H1 (cell line): ENCODE data around the gene BTNL3. TPM values are rescaled to one million over a fixed set of nuclear protein-coding genes. Genes with fewer than 3 reads are reported as not detected.

Experiments used
- CTCF ChIA-PET: fragments of 300-600 bp; sonication (Branson Sonifier 250); formaldehyde crosslinking; loops from one replicate; lab custom pipeline; 2021; ENCODE audit not compliant: partially characterized antibody; lab: Charles Lee
- POLR2A ChIA-PET: fragments of 300-600 bp; sonication (Branson Sonifier 250); formaldehyde crosslinking; loops from one replicate; lab custom pipeline; 2021; ENCODE audit warnings: inconsistent platforms; ENCODE audit not compliant: partially characterized antibody; lab: Charles Lee
- DNase-seq, 2 experiments: peaks; one replicate each; pipeline versions ENCODE4 v3.0.0 to v3.0.0-alpha.2; 2010 to 2022; ENCODE audit warnings: low spot score in 2 of 2, low read depth in 1 of 2, mixed read lengths in 1 of 2
- FAIRE-seq: peaks from 2 replicates; lab custom pipeline; 2011; peaks lifted over from hg19 to GRCh38; lab: Jason Lieb, UNC
- H2AFZ ChIP-seq: 2 replicates; pipeline ENCODE4 v1.8.1; 2012; ENCODE audit warnings: low read length, inconsistent platforms
- H2AK5ac ChIP-seq: 2 replicates; pipeline ENCODE4 v1.6.1; 2013; ENCODE audit warnings: low read depth, low read length
- H2BK120ac ChIP-seq: replicated peaks from 2 replicates; pipeline ENCODE3; 2013; ENCODE audit warnings: low read depth, low read length, inconsistent platforms
- H2BK12ac ChIP-seq: 2 replicates; pipeline ENCODE4 v1.6.1; 2013; ENCODE audit warnings: low read depth, low read length
- H2BK15ac ChIP-seq: 2 replicates; pipeline ENCODE4 v1.6.1; 2013; ENCODE audit warnings: low read length
- H2BK20ac ChIP-seq: 2 replicates; pipeline ENCODE4 v1.6.1; 2013; ENCODE audit warnings: low read length
- H2BK5ac ChIP-seq: 2 replicates; pipeline ENCODE4 v1.6.1; 2013; ENCODE audit warnings: low read depth, low read length
- H3K14ac ChIP-seq: 2 replicates; pipeline ENCODE4 v1.6.1; 2013; ENCODE audit warnings: inconsistent platforms; ENCODE audit not compliant: insufficient read length
- H3K18ac ChIP-seq: 2 replicates; pipeline ENCODE4 v1.6.1; 2013; ENCODE audit warnings: low read length; ENCODE audit errors: extremely low read depth
- H3K23ac ChIP-seq: 2 replicates; pipeline ENCODE4 v1.6.1; 2013; ENCODE audit warnings: inconsistent platforms; ENCODE audit not compliant: insufficient read length
- H3K23me2 ChIP-seq: 2 replicates; pipeline ENCODE4 v1.6.1; 2013; ENCODE audit warnings: low read depth, low read length
- H3K27ac ChIP-seq: 2 replicates; pipeline ENCODE4 v1.6.1; 2011; ENCODE audit warnings: low read depth, low read length, inconsistent platforms
- H3K27me3 ChIP-seq, 4 experiments: replicated peaks in 1 of 4; 1 replicate in 1 of 4; 2 replicates in 3 of 4; pipeline versions ENCODE4 v1.6.1 to v1.8.1; 2011 to 2013; ENCODE audit warnings: low read length in 3 of 4, mild to moderate bottlenecking in 3 of 4, inconsistent platforms in 2 of 4, mixed read lengths in 2 of 4, moderate library complexity in 1 of 4; ENCODE audit not compliant: control insufficient read depth in 3 of 4, insufficient read depth in 3 of 4; ENCODE audit errors: extremely low read depth in 1 of 4
- H3K36me3 ChIP-seq, 4 experiments: 2 replicates each; pipeline versions ENCODE4 v1.6.1 to v1.8.1; 2011 to 2013; ENCODE audit warnings: mild to moderate bottlenecking in 4 of 4, low read length in 3 of 4, moderate library complexity in 2 of 4, control low read depth in 1 of 4, inconsistent platforms in 1 of 4; ENCODE audit not compliant: insufficient read depth in 4 of 4, control insufficient read depth in 2 of 4
- H3K4ac ChIP-seq: replicated peaks from 2 replicates; pipeline ENCODE3; 2013; ENCODE audit warnings: low read length, low read depth, mixed read lengths, inconsistent platforms; ENCODE audit not compliant: insufficient read length
- H3K4me1 ChIP-seq, 4 experiments: replicated peaks in 1 of 4; 1 replicate in 1 of 4; 2 replicates in 3 of 4; pipeline versions ENCODE4 v1.6.1 to v1.8.1; 2011 to 2013; ENCODE audit warnings: low read length in 3 of 4, inconsistent platforms in 2 of 4, mixed read lengths in 1 of 4; ENCODE audit not compliant: insufficient read depth in 4 of 4, control insufficient read depth in 3 of 4
- H3K4me2 ChIP-seq, 2 experiments: 2 replicates each; pipeline versions ENCODE4 v1.6.1 to v1.8.1; 2011 to 2013; ENCODE audit warnings: low read depth in 2 of 2, low read length in 2 of 2, control low read depth in 1 of 2, inconsistent platforms in 1 of 2, mild to moderate bottlenecking in 1 of 2; ENCODE audit not compliant: insufficient read depth in 1 of 2
- H3K4me3 ChIP-seq, 4 experiments: fragments of 200-600, 300-600 bp in 1 of 4; sonication (generic), shearing (Covaris generic), sonication (Bioruptor Twin) in 1 of 4; 2 replicates each; pipeline versions ENCODE4 v1.5.1 to v1.8.1; 2011 to 2016; ENCODE audit warnings: low read length in 4 of 4, low read depth in 3 of 4, control low read depth in 2 of 4, inconsistent platforms in 2 of 4, mild to moderate bottlenecking in 2 of 4, mixed read lengths in 1 of 4, moderate library complexity in 1 of 4; ENCODE audit not compliant: insufficient read depth in 2 of 4; ENCODE audit errors: extremely low read depth in 1 of 4
- H3K56ac ChIP-seq: replicated peaks from 2 replicates; pipeline ENCODE3; 2013; ENCODE audit warnings: low read depth, mild to moderate bottlenecking, mixed read lengths, low read length, inconsistent platforms; ENCODE audit not compliant: insufficient read length
- H3K79me1 ChIP-seq: 2 replicates; pipeline ENCODE4 v1.6.1; 2013; ENCODE audit warnings: low read depth, low read length, control low read depth
- H3K79me2 ChIP-seq, 2 experiments: 2 replicates each; pipeline versions ENCODE4 v1.6.1 to v1.8.1; 2012 to 2013; ENCODE audit warnings: low read length in 2 of 2, mild to moderate bottlenecking in 2 of 2, inconsistent platforms in 1 of 2; ENCODE audit not compliant: insufficient read depth in 2 of 2, control insufficient read depth in 1 of 2
- H3K9ac ChIP-seq, 4 experiments: replicated peaks in 1 of 4; 1 replicate in 1 of 4; 2 replicates in 3 of 4; pipeline versions ENCODE4 v1.6.1 to v1.8.1; 2011 to 2013; ENCODE audit warnings: low read depth in 3 of 4, low read length in 3 of 4, control low read depth in 2 of 4, mild to moderate bottlenecking in 2 of 4, moderate library complexity in 2 of 4, inconsistent platforms in 1 of 4; ENCODE audit errors: extremely low read depth in 1 of 4
- H3K9me3 ChIP-seq, 2 experiments: 2 replicates each; pipeline versions ENCODE4 v1.6.1 to v1.8.1; 2012 to 2013; ENCODE audit warnings: mild to moderate bottlenecking in 2 of 2, moderate library complexity in 2 of 2, control low read depth in 1 of 2, inconsistent platforms in 1 of 2, low read depth in 1 of 2, low read length in 1 of 2, mixed read lengths in 1 of 2; ENCODE audit not compliant: insufficient read depth in 2 of 2
- H4K20me1 ChIP-seq, 2 experiments: replicated peaks in 1 of 2; 2 replicates each; pipeline versions ENCODE3 to v1.8.1; 2011 to 2013; ENCODE audit warnings: inconsistent platforms in 2 of 2, low read length in 2 of 2, mild to moderate bottlenecking in 1 of 2; ENCODE audit not compliant: insufficient read depth in 2 of 2, control insufficient read depth in 1 of 2
- H4K5ac ChIP-seq: 2 replicates; pipeline ENCODE4 v1.6.1; 2013; ENCODE audit warnings: low read length, low read depth, mixed read lengths, inconsistent platforms; ENCODE audit not compliant: insufficient read length
- H4K8ac ChIP-seq: 2 replicates; pipeline ENCODE4 v1.8.0; 2013; ENCODE audit warnings: mild to moderate bottlenecking, moderate library complexity, low read length, inconsistent platforms; ENCODE audit not compliant: insufficient read depth; ENCODE audit errors: extremely low read depth
- H4K91ac ChIP-seq: replicated peaks from 2 replicates; pipeline ENCODE3; 2013; ENCODE audit warnings: low read length, mixed read lengths, inconsistent platforms; ENCODE audit not compliant: insufficient read length
- BCL11A ChIP-seq, 2 experiments: IDR thresholded peaks; one replicate each; pipeline ENCODE4 v1.6.1; 2011; ENCODE audit warnings: low read depth in 2 of 2, low read length in 2 of 2, mild to moderate bottlenecking in 2 of 2
- CHD2 ChIP-seq: IDR thresholded peaks from 2 replicates; pipeline ENCODE4 v1.6.1; 2012; ENCODE audit warnings: low read length, improper control_type of control experiment
- CTBP2 ChIP-seq: IDR thresholded peaks from 2 replicates; pipeline ENCODE4 v1.7.0; 2011; ENCODE audit warnings: borderline replicate concordance, mild to moderate bottlenecking, moderate library complexity, mixed read lengths, low read length; ENCODE audit not compliant: insufficient read depth, insufficient read length
- EP300 ChIP-seq, 2 experiments: IDR thresholded peaks; 1 replicate in 1 of 2; 2 replicates in 1 of 2; pipeline ENCODE4 v1.6.1; 2011 to 2012; ENCODE audit warnings: low read depth in 2 of 2, low read length in 2 of 2, mild to moderate bottlenecking in 2 of 2, borderline replicate concordance in 1 of 2, inconsistent platforms in 1 of 2, moderate library complexity in 1 of 2
- EZH2 ChIP-seq: fragments of 200-600 bp; sonication (generic); IDR thresholded peaks from 2 replicates; pipeline ENCODE4 v1.7.1; 2012; ENCODE audit warnings: low read depth, mild to moderate bottlenecking, moderate library complexity, low read length, inconsistent platforms; ENCODE audit not compliant: severe bottlenecking
- HDAC2 ChIP-seq, 2 experiments: fragments of 300-600 bp in 1 of 2; sonication (generic) in 1 of 2; IDR thresholded peaks; 2 replicates each; pipeline ENCODE4 v1.6.1; 2011 to 2012; ENCODE audit warnings: low read depth in 2 of 2, low read length in 2 of 2, mild to moderate bottlenecking in 2 of 2, moderate library complexity in 2 of 2, borderline replicate concordance in 1 of 2, inconsistent platforms in 1 of 2
- KDM1A ChIP-seq: fragments of 200-600, 300-600 bp; sonication (generic); IDR thresholded peaks from 2 replicates; pipeline ENCODE4 v1.7.1; 2016; ENCODE audit warnings: mild to moderate bottlenecking, low read length, borderline replicate concordance
- MAX ChIP-seq: IDR thresholded peaks from 2 replicates; pipeline ENCODE4 v1.6.1; 2012; ENCODE audit warnings: inconsistent platforms
- POLR2AphosphoS5 ChIP-seq: IDR thresholded peaks from 2 replicates; pipeline ENCODE4 v1.6.1; 2011; ENCODE audit warnings: low read depth, low read length
- RBBP5 ChIP-seq: IDR thresholded peaks from 2 replicates; pipeline ENCODE4 v1.7.1; 2012; ENCODE audit warnings: low read depth, mild to moderate bottlenecking, inconsistent platforms, low read length, moderate library complexity, borderline replicate concordance
- RXRA ChIP-seq: IDR thresholded peaks from 2 replicates; pipeline ENCODE4 v1.6.1; 2011; ENCODE audit warnings: low read depth, mild to moderate bottlenecking, low read length, moderate library complexity; ENCODE audit not compliant: insufficient read depth
- WGBS, 2 experiments: shearing (Covaris generic) in 1 of 2; methylation state at CpG; one replicate each; pipeline versions ENCODE4 v1.1.6 to v1.1.7; 2013 to 2015; ENCODE audit warnings: low lambda C conversion rate in 2 of 2, mixed read lengths in 2 of 2, inconsistent platforms in 1 of 2, low coverage in 1 of 2, missing lambda C conversion rate in 1 of 2; ENCODE audit not compliant: insufficient replicate concordance in 2 of 2, insufficient coverage in 1 of 2, insufficient read length in 1 of 2; ENCODE audit errors: extremely low coverage in 1 of 2, missing lambda C conversion rate in 1 of 2; 5-methylcytosine and 5-hydroxymethylcytosine counted together
- polyA plus RNA-seq, 7 experiments: library from polyadenylated mRNA; depleted of rRNA in 3 of 7; stranded (reverse) in 5 of 7; unstranded in 2 of 7; fragments of >200 nt in 5 of 7; fragments of 200-250 nt in 2 of 7; gene quantifications; 1 replicate in 5 of 7; 2 replicates in 1 of 7; 4 replicates in 1 of 7; pipeline versions ENCODE4 v1.2.1 to v1.2.3, GENCODE V29; 2011 to 2013; ENCODE audit warnings: missing spikeins in 2 of 7, mixed read lengths in 2 of 7
- total RNA-seq: library from RNA; stranded (reverse); fragmentation: NEBNext Ultra II Directional; extraction: Animal tissue kit (Norgen Biotek cat#: 25700); gene quantifications from 2 replicates; pipeline ENCODE4 v1.2.1, GENCODE V29; 2021

BTNL3 gene
- total and polyA plus RNA-seq, 2 of the 8 experiments (the other 6 are each of a cell fraction or from before 2014, with no cell fraction given) = not detected

GRCh38 chr5:181053488-181054121 lies 65.0 kb downstream of the BTNL3 start:
- H2BK12ac ChIP-seq = no peak overlapping the region
- peak overlapping the region; percentile 77 for H2AFZ ChIP-seq
- peaks cover 3 to 16% (median 9%) of the 10 kb centered on the region in 4 experiments; a peak in 6 of 7 replicates for H3K4me1 ChIP-seq
- DNase-seq = no peak
- H2BK120ac ChIP-seq = no peak overlapping the region
- H3K79me2 ChIP-seq = no peaks in the 10 kb centered on the region
- H2AK5ac ChIP-seq = no peak overlapping the region
- H3K14ac ChIP-seq = no peak overlapping the region
- peak overlapping the region; percentile 95 to 100 for H3K4me2 ChIP-seq
- no peaks in the 10 kb centered on the region for H3K79me1 ChIP-seq
- no peak overlapping the region for H3K9ac ChIP-seq
- no peak overlapping the region for H3K27ac ChIP-seq
- POLR2A ChIA-PET = interaction anchor here (1.2 kb wide), 1 partner anchor 13 kb away, joined by 3 read pairs; no protein-coding TSS in a partner anchor
- CTCF ChIA-PET = interaction anchor here (1.3 to 2.4 kb wide), 5 partner anchors 11 to 184 kb away, joined by 4 to 13 read pairs (median 6); no protein-coding TSS in a partner anchor
- no peaks in the 10 kb centered on the region; a peak in 1 of 8 replicates for H3K36me3 ChIP-seq
- H3K4ac ChIP-seq = no peak overlapping the region
- H4K5ac ChIP-seq = no peak overlapping the region
- H2BK20ac ChIP-seq = no peak overlapping the region
- H3K18ac ChIP-seq = no peak overlapping the region
- peaks cover 4 to 6% of the 10 kb centered on the region in 2 experiments for H4K20me1 ChIP-seq
- H3K23ac ChIP-seq = no peak overlapping the region
- 3% methylated on average over 39 of the region's 45 CpGs; no CpG with 5 or more reads in 1 of the 2 experiments for WGBS, 2 experiments
- peaks cover 50 to 90% (median 75%) of the 10 kb centered on the region in 4 experiments for H3K27me3 ChIP-seq
- no peak overlapping the region for H2BK15ac ChIP-seq
- peak overlapping the region; percentile 57 to 85 (median 68) for H3K4me3 ChIP-seq
- H3K23me2 ChIP-seq = peaks cover 10% of the 10 kb centered on the region; the same call in 1 of the 2 replicates
- H2BK5ac ChIP-seq = no peak overlapping the region
- no peak overlapping the region for H4K8ac ChIP-seq
- no peak overlapping the region for H4K91ac ChIP-seq
- H3K56ac ChIP-seq = no peak overlapping the region
- H3K9me3 ChIP-seq = no peaks in the 10 kb centered on the region; a peak in 1 of 4 replicates
- FAIRE-seq = no peak
- TF ChIP-seq EP300 (IDR thresholded peaks at IDR 0.05; ENCODE audit: borderline replicate concordance in 1 of 2, low read depth in 2 of 2, low read length in 2 of 2) = no peak
- TF ChIP-seq CHD2 = no peak
- no peak for TF ChIP-seq HDAC2 (IDR thresholded peaks at IDR 0.05; ENCODE audit: borderline replicate concordance in 1 of 2, low read depth in 2 of 2, low read length in 2 of 2)
- peak; percentile 79 for TF ChIP-seq CTBP2
- TF ChIP-seq KDM1A = no peak
- TF ChIP-seq EZH2 = peak; percentile 94
- no peak; the same call in 1 of the 2 replicates for TF ChIP-seq RBBP5
- 0 out of 2 replicates have a peak, but pooled peaks have one; percentile 8 for TF ChIP-seq MAX
- no peak for TF ChIP-seq POLR2AphosphoS5
- no peak for TF ChIP-seq RXRA
- no peak for TF ChIP-seq BCL11A (IDR thresholded peaks at IDR 0.05; ENCODE audit: low read depth in 2 of 2, low read length in 2 of 2)
